Jurkat, Clone E6-1 (cell line): ENCODE measurements around the gene SLX9. TPM values are rescaled to one million over a fixed set of nuclear protein-coding genes. Genes with fewer than 3 reads are reported as not detected.

ENCODE experiments used
- DNase-seq: peaks from one replicate; pipeline ENCODE4 v3.0.0-alpha.2; 2011; ENCODE audit warnings: low read depth, low spot score
- H3K4me3 ChIP-seq: 2 replicates; pipeline ENCODE4 v1.5.1; 2011; ENCODE audit warnings: mild to moderate bottlenecking, low read length, control low read depth, moderate library complexity
- polyA plus RNA-seq: library from polyadenylated mRNA; unstranded; fragments of >200 nt; gene quantifications from one replicate; pipeline ENCODE4 v1.2.1, GENCODE V29; 2012; ENCODE audit warnings: missing spikeins; ENCODE audit not compliant: insufficient read length, insufficient read depth

SLX9 gene, protein sequence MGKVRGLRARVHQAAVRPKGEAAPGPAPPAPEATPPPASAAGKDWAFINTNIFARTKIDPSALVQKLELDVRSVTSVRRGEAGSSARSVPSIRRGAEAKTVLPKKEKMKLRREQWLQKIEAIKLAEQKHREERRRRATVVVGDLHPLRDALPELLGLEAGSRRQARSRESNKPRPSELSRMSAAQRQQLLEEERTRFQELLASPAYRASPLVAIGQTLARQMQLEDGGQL
- polyA plus RNA-seq = 64.7 TPM

DNA sequence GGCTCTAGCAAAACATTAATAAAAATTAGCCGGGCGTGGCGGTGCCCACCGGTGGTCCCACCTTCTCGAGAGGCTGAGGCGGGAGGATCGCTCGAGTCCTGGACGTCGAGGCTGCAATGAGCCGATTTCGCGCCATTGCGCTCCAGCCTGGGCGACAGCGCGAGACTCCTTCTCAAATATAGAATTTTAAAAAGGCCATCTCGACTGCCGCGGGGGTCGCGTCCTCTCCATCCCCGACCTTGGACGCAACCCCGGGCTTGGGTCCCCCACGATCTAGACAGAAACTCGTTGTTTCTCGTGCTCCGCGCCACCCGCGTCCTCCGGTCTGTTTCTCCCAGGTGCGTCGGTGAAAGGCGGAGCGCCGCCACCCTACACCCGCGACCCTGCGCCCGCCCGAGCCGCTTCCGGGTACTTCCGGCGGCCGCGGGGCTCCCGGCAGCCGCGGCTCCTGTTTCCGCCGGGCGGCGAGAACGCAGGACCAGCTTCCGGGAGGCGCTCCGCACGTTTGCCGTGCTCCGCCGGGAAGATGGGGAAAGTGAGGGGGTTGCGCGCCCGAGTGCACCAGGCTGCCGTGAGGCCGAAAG lies at the start of gene SLX9:
SLX9 (plus strand) TSS at position 498 of the 584 bp plus-strand sequence; CDS start at position 527, 29 bp downstream.
- DNase-seq = peak; percentile 77
- peak within 1 kb of the TSS; percentile 60 for H3K4me3 ChIP-seq

DNA sequence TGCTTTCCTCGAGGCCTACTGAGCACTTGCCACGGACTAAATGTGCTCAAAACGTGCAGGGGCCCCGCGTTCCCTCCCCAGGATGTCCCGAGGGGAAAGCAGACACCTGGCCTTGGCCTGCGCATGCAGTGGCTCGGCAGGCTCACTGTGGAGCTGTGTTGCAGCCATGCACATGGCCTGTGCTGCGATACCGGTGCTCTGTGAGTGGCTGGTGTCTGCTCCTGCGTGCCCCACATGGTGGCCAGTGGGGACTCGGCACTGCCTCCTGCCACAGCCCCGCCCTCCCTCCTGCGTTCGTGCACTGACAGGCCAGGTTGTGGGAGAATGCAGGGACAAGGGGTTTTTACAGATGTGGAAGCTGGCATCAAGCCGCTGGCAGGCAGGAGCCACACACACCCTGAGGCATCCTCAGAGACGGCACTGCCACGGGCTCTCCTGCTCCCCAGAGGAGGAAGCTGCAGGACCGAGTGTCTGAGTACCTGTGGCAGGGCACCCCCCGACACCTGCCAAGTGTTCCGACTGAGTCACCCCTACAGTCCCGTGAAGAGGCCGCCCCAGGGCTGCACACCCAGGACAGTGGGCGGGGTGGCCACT lies 49.4 kb upstream of the SLX9 start:
- no peak for DNase-seq
- H3K4me3 ChIP-seq = no peak overlapping the region

DNA sequence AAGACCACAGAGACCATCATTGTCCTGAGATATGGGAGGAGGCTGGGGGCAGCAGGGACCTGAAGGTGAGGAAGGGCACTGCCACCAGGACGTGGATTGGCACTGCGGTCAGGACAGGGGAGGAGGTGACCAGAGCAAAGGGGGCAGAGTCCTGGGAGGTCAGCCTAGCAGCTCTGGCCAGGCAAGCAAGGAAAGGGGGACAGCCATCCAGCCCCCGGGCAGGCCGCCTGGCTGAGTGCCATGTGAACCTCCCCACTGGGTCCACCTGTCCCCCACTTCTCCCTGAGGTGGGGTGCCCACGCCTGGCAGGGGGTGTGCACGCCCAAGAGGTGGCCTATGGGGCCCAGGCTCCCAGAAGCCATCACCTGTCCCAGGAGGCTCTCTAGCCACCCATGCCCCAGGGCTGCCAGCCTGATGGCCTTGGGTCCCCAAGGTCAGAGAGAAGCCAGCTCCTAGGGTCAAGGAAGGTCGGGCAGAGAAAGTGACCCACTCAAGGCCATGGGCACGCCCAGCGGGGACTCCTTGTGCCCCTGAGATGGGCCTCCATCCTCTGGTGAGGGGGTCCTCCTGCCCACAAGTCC lies 48.8 kb upstream of the SLX9 start:
- no peak for DNase-seq
- no peak overlapping the region for H3K4me3 ChIP-seq

DNA sequence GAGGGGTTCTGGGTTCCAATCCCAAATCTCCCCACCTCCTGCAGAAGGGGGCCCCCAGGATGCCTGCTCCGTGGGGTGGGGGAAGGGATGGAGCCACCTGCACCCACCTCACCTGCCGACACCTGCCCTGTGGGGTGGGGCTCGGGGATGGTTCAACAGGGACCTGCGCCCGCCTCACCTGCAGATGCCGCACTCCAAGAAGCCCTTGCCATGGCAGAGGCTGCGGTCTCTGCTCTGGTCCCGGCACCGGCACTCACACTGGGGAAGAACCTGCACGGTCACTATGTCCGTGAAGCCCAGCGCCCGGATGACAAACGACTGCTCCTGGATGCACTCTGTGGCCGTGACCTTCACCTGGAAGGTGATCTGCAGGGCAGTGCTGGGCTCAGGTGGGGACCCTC lies 48.2 kb upstream of the SLX9 start:
- DNase-seq = no peak
- H3K4me3 ChIP-seq = no peak overlapping the region

DNA sequence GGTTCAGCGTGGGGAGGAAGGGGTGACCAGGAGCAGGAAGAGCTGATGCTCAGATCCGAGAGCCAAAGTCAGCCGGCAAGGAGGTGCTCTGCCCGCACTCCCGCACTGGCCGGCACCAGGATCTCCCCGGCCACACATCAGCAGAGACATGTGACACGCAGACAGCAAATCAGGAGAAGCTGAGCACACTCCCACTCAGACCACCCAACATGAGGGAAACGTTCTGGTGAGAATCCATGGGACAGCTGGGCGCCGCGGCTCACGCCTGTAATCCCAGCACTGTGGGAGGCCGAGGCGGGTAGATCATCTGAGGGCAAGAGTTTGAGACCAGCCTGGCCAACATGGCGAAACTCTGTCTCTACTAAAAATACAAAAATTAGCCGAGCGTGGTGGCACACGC lies 47.7 kb upstream of the SLX9 start:
- DNase-seq = no peak
- no peak overlapping the region for H3K4me3 ChIP-seq

DNA sequence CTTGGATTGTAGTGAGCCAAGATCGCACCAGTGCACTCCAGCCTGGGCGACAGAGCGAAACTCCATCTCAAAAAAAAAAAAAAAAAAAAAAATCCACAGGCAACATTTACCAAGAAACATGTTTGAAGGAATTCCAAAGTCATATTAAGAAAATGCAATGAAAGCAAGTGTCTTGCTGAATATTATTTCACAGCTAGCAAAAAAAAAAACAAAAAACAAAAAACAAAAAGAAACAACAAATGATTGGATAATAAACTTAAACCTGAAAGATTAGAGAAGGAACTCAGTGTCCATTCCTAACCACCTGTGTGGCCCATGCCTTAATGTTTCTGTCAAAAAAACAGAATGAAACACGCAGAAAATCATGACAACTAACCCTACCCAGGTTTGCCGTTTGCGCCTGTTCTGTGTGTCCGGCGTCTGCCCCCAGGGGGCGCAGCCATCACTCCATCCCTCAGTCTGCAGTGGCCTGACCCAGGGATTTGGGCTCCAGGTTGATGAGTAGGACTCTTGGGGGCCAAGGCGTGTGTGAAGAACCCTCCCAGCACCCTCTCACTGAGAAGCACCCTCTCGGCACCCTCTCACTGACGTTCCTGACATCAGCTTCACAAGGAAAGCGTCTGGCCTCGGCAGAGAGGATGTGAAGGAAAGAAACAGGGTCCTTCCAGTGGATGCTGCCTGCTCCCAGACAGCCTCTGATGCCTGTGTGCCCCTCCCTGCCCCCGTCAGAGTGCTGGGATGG lies 47.1 kb upstream of the SLX9 start:
- H3K4me3 ChIP-seq = no peak overlapping the region
- DNase-seq = peak; percentile 51

DNA sequence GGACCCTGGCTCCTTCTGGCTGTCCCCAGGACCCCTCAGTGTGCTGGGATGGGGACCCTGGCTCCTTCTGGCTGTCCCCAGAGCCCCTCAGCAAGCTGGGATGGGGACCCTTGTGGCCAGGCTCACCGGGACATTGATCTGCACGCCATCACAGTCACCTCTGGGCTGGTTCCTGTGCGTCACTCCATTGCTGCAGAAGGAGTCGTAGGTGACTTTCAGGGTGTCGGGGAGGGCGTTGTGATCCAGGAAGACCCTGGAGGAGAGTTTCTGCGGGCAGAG lies 46.6 kb upstream of the SLX9 start:
- DNase-seq = no peak
- no peak overlapping the region for H3K4me3 ChIP-seq

DNA sequence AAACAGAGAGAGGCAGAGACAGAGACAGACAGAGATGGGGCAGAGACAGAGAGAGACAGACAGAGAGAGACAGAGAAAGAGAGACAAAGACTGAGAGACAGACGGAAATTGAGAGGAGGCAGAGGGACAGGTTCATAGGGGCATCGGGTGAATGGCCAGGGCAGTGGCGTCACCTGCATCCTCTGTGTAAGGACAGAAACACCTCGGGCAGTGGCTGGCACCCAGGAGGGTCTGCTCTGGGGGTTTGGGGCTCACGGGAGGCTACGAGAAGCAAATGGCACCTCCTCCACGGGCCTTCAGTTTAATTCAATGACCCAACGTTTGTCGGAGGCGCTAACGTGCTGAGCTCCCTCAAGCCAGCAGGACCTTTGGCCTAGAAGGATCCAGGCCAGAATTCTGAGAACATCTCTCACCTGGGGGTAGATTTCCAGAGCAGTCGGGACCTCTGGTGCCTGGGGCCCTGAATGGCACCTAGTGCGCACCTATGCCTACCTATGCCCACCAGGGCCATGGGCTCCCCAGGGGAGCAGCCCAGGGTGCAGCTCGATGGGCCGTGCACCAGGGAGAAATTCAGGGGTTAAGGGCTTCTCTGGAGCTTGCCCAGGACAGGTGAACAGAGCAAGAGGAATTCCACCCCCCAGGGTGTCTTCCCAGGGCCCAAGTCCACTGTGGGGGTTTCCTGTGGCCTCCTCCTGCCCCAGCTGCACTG lies 45.7 kb upstream of the SLX9 start:
- no peak for DNase-seq
- no peak overlapping the region for H3K4me3 ChIP-seq

DNA sequence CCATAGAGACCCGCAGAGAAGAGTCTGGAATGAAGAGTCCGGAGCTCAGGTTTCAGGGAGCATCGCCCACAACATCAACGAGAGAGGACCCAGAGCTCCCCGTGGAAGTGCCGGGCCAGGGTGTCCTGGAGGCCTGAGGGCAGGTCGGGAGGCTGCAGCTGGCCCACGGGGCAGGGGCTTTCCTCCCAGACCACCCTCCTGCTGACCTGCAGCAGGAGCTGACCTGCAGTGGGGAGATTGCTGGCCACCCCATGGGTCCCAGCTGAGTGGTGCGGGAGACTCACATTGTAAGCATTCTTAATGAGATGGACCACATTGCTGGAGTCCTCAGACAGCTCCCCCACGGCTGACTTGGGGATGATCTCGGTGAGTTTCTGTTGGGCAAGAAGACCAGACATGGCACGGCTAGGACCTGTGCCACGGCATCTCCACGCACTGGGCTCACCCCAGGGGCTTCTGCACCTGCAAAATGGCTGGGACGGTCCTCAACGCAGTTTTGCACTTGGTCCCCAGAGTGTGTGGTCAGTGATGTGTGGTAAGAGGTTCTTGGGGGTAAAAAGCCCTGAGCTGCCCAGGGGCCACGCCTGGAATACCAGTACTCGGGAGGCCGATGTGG lies 45.0 kb upstream of the SLX9 start:
- H3K4me3 ChIP-seq = no peak overlapping the region
- no peak for DNase-seq

DNA sequence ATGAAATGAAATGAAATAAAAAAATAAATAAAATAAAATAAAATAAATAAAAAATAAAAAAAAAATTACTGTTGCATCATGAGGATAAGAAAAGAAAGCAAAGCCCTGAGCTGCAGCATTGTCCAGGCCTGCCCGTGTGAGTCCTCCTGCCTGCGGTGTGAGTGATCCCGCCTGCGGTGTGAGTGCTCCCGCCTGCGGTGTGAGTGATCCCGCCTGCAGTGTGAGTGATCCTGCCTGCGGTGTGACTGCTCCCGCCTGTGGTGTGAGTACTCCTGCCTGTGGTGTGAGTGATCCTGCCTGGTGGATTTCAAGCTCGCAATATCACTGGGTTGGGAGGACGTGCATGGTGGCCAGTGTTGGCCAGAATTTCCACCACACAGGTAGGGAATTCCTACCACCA lies 44.0 kb upstream of the SLX9 start:
- DNase-seq = no peak

DNA sequence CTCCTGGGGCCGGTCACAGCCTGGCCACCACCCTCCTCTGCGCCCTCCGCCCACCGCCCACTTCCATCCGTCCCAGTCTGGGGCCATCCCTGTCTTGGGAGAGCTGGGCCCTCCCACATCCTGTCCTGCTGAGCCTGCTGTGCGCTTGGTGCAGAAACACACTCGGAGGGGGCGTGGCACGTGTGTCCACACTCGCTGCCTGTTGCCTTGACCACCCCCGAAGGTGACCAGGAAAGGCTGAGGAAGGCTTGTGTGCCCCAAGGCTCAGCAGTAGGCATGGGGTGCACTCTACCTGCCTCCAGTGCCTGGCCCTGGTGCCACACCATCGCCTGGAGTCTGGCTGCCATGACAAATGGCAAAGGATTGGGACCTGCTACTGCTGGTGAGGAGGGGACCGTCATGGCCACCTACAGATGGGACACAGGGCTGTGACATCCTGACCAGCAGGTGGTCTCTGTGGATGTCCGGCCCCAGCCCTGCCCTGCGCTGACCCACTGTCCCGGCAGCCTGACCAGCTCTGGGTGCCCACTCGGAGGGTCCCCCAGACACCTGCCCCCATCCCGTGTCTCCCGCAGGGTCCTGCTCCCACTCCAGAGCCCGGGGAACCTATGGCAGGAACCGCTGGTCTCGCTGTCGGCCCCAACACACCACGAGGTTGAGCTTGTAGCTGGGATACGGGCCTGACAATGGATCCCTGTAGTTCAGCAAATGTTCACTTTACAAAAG lies 43.1 kb upstream of the SLX9 start:
- DNase-seq = no peak
- no peak overlapping the region for H3K4me3 ChIP-seq

More for the DNA sequence above, 44.0 kb upstream of the SLX9 start:
- H3K4me3 ChIP-seq = no peak overlapping the region

DNA sequence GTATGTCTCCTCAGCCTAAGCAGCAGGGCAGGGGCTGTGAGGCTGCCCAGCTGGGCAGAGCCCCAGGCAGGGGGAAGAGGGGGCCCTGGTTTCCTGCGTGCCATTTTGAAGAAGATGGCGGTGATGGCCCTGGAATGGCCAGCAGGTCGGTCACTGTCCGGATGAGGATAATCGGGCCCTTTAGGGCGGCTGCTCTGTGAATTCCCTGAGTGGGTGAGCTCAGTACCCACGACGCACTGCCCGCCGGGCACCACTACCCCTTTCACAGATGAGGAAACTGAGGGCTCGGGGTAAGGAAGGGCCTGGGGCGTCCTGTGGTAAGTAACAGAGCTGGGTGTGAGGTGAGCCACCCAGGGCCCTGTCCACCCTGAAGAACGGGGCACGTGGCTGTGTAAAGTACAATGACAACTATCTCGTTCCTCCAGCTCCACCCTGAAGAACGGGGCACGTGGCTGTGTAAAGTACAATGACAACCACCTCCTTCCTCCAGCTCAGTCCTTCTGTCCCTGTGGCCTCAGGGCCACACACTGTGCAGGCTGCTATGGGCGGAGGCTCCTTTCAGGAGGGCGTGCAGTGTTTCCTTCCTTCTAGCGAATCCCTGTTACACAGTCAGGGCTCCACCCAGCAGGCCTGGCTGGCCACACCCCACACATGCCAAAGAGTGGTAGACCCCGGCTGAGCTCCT lies 42.4 kb upstream of the SLX9 start:
- no peak for DNase-seq

DNA sequence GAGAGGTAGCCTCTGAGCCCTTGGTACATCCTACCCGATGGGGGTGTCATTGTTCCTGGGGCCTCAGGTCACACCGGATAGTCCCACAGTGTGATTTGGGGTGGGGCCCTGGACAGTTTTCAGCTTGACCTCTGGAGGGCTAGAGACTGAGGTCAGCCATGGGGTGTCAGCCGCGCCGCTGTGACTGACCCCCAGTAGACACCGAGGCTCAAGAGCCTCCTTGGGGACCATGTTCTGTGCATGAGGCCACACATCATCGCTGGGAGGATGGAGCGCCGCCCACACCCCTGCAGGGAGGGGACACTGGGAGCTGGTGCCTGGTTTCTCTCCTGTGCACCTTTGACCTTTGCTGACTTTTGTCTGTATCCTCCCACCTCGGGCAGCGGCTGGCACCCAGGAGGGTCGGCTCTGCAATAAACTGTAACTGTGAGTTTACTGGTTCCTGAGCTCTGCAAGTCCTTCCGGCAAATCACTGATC lies 41.8 kb upstream of the SLX9 start:
- no peak overlapping the region for H3K4me3 ChIP-seq
- no peak for DNase-seq

More for the DNA sequence above, 42.4 kb upstream of the SLX9 start:
- H3K4me3 ChIP-seq = no peak overlapping the region

DNA sequence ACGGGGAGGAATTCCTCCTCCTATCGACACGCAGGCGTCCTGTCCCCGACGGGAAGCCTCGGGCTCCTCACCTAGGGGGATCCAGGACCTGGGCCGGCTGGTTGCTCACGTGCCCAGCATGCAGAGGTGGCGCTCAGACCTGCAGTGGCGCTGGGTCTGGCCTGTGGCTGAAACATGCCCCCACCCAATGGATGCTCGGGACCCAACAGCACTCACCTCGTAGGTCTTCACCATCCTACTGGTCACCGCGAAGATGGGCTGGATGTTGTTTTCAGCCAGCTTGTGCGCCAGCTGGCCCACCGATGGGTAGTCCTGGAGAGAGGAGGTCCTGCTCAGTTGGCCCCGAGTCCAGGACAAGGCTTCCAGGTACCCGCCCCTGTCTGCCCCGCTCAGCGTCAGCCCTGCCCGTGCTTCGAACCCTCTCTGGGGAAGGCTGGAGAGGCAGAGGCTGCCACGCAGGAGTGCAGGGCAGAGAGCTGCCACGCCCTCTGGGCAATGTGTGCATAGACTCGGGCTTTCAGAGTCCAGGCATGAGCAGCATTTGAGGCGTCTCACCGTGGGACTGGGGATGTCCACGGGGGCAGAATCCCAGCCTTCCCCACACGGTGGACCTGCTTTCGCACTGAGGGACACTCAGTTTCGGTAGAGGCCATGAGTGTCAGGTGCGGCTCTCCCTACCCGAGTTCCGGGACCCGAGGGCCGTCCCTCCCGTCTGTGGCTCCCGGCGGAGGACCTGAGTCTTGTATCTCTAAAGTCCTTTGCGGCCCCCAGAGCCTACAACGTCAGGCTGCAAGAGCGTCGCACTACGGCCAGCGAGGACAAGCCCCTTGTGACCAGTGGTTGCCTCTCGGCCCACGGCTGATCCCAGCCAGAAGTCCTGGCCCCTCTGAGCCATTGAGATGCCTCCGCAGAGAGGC lies 40.7 kb upstream of the SLX9 start:
- no peak for DNase-seq
- no peak overlapping the region for H3K4me3 ChIP-seq

DNA sequence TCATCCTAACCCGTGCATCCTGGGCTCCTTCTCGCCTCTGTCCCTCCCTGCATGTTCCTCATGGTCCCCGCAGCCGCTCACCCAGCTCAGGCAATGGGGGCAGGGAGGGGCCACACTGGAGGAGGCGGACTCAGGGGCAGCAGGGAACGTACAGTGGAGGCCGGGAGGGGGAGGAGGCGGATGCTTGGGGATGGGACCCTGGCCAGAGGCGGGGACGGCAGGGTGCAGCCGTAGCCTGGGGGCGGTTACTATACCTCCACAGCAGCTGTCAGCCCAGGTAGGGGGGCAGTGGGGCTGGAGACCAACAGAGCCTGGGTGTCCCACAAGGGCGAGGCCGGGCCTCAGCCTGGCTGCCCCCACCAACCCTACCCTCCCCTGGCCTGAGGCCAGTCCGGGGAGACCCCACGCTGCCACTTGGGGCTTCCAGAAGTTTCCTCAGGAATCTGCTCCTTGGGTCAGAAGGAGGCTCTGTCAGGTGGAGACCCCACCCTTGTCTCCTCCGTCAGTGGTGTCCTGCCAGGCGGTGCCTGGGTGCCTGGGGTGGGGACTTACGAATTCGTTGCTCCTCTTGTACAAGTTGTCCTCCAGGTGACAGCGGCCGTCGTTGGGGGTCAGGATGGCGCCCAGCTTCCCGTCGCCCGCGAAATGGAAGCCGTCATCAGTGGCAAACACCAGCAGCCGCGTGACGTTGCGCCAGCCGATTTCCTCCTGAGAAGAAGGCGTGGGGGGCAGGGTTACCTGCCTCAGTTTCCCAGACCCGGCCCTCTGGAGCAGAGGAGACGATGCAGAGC lies 39.9 kb upstream of the SLX9 start:
- no peak for DNase-seq
- no peak overlapping the region for H3K4me3 ChIP-seq
